ENCODE measurements around the gene THUMPD1. TPM values are rescaled to one million over a fixed set of nuclear protein-coding genes. Genes with fewer than 3 reads are reported as not detected.
"Not testable (repeated sequence)": the region's sequence is repeated elsewhere in the genome, so short reads cannot be mapped to it uniquely, and the experiment has no call there.

The THUMPD1 gene
- total RNA-seq, 4 donors from 2014 or later: 26.5 to 58.0 (median 44.1) TPM

- H3K27ac ChIP-seq; H3K36me3 ChIP-seq; H3K27me3 ChIP-seq; H3K4me1 ChIP-seq; H3K4me3 ChIP-seq; DNase-seq; intact Hi-C loops (cut with DNase I); H3K9me3 ChIP-seq: not testable (repeated sequence)
- peak in 5 of 6 experiments; percentile 26 to 50 (median 35) for TF ChIP-seq CTCF (IDR thresholded peaks at IDR 0.05)
- 14 to 30% methylated on average over 3 of the region's 3 CpGs for WGBS, 2 donors
These were observed 33.5 kb downstream of the THUMPD1 start for GRCh38 chr16:20708129-20708528.

GRCh38 chr16:20707461-20707860 is 34.2 kb downstream of the THUMPD1 start:
- Histone ChIP-seq H3K27me3 (no peaks in the 10 kb centered on the region), H3K4me1 (peaks cover 0 to 8% (median 0%) of the 10 kb centered on the region in 3 donors), H3K9me3 (no peaks in the 10 kb centered on the region), H3K36me3 (no peaks in the 10 kb centered on the region), H3K4me3 (no peak overlapping the region), H3K27ac (no peak overlapping the region)
- no peak for TF ChIP-seq CTCF (IDR thresholded peaks at IDR 0.05)
- no peak for TF ChIP-seq POLR2A (IDR thresholded peaks at IDR 0.05)
- intact Hi-C loops (cut with DNase I): no loop called here
- WGBS, 2 donors: 80% methylated on average over 1 of the region's 2 CpGs; no CpG with 5 or more reads in 1 of the 2 donors
- no peak for DNase-seq

GRCh38 chr16:20705972-20706371 is 35.6 kb downstream of the THUMPD1 start:
- WGBS, 2 donors: 58 to 87% methylated on average over 1 of the region's 1 CpG
- H3K9me3 ChIP-seq; H3K36me3 ChIP-seq; H3K27ac ChIP-seq; H3K4me3 ChIP-seq; DNase-seq; H3K27me3 ChIP-seq; intact Hi-C loops (cut with DNase I); H3K4me1 ChIP-seq: not testable (repeated sequence)

GRCh38 chr16:20704281-20704680 is 37.3 kb downstream of the THUMPD1 start:
- WGBS, 2 donors: 37 to 49% methylated on average over 3 of the region's 3 CpGs
- no peaks in the 10 kb centered on the region for H3K27me3 ChIP-seq
- no peak overlapping the region for H3K27ac ChIP-seq
- no peaks in the 10 kb centered on the region for H3K36me3 ChIP-seq
- intact Hi-C loops (cut with DNase I): no loop called here
- TF ChIP-seq POLR2A (IDR thresholded peaks at IDR 0.05): no peak
- no peak for DNase-seq
- peaks cover 0 to 8% (median 0%) of the 10 kb centered on the region in 3 donors for H3K4me1 ChIP-seq
- H3K4me3 ChIP-seq: no peak overlapping the region
- no peaks in the 10 kb centered on the region for H3K9me3 ChIP-seq

- H3K27ac ChIP-seq; H3K4me1 ChIP-seq; H3K27me3 ChIP-seq; H3K4me3 ChIP-seq; H3K9me3 ChIP-seq; H3K36me3 ChIP-seq; DNase-seq; intact Hi-C loops (cut with DNase I): not testable (repeated sequence)
These were observed 39.9 kb downstream of the THUMPD1 start for GRCh38 chr16:20701692-20702091.

- 86% methylated on average over 2 of the region's 2 CpGs for WGBS, 2 donors
- no peak overlapping the region for H3K27ac ChIP-seq
- H3K4me1 ChIP-seq: no peaks in the 10 kb centered on the region
These were observed 45.0 kb downstream of the THUMPD1 start for GRCh38 chr16:20696618-20697017.

More at GRCh38 chr16:20696618-20697017, 45.0 kb downstream of the THUMPD1 start:
- H3K9me3 ChIP-seq: no peaks in the 10 kb centered on the region
- DNase-seq: no peak
- H3K4me3 ChIP-seq: no peak overlapping the region
- TF ChIP-seq POLR2A (IDR thresholded peaks at IDR 0.05) (no peak), CTCF (IDR thresholded peaks at IDR 0.05) (no peak)
- intact Hi-C loops (cut with DNase I): no loop called here
- H3K36me3 ChIP-seq: no peaks in the 10 kb centered on the region
- no peaks in the 10 kb centered on the region for H3K27me3 ChIP-seq
